GM23338 (cell line): ENCODE data around the gene MGAT3. TPM values are rescaled to one million over a fixed set of nuclear protein-coding genes. Genes with fewer than 3 reads are reported as not detected.

Source experiments
- ATAC-seq: fragments of 200-7000 bp; cut with Tn5 transposase; 3 replicates; pipeline ENCODE4 v1.9.1; 2020
- DNase-seq: peaks from one replicate; pipeline ENCODE4 v3.0.0-alpha.2; 2015; ENCODE audit warnings: low spot score
- H2AFZ ChIP-seq: fragments of 200-600 bp; sonication (generic); 2 replicates; pipeline ENCODE4 v1.8.0; 2016; ENCODE audit warnings: antibody characterized with exemption, mild to moderate bottlenecking, moderate library complexity
- H3F3A ChIP-seq: fragments of 200-600 bp; sonication (generic); replicated peaks from 2 replicates; pipeline ENCODE4 v1.8.0; 2017; ENCODE audit warnings: antibody characterized with exemption, mixed run types, low read depth
- H3K27ac ChIP-seq: fragments of 200-600 bp; sonication (generic); 2 replicates; pipeline ENCODE4 v1.6.1; 2016; ENCODE audit warnings: low read depth
- H3K27me3 ChIP-seq: fragments of 200-600 bp; sonication (generic); 2 replicates; pipeline ENCODE4 v1.8.0; 2016; ENCODE audit warnings: mild to moderate bottlenecking, mixed run types, moderate library complexity; ENCODE audit not compliant: insufficient read depth
- H3K36me3 ChIP-seq: fragments of 200-600 bp; sonication (generic); 2 replicates; pipeline ENCODE4 v1.8.0; 2016; ENCODE audit warnings: mild to moderate bottlenecking; ENCODE audit not compliant: insufficient read depth
- H3K4me1 ChIP-seq: fragments of 200-600 bp; sonication (generic); 2 replicates; pipeline ENCODE4 v1.8.0; 2016; ENCODE audit warnings: mild to moderate bottlenecking, moderate library complexity; ENCODE audit not compliant: insufficient read depth
- H3K4me2 ChIP-seq: fragments of 200-600 bp; sonication (generic); 2 replicates; pipeline ENCODE4 v1.7.1; 2017; ENCODE audit warnings: mixed run types
- H3K4me3 ChIP-seq: fragments of 200-600 bp; sonication (generic); 2 replicates; pipeline ENCODE4 v1.6.1; 2016; ENCODE audit warnings: mixed run types
- H3K79me2 ChIP-seq: fragments of 200-600 bp; sonication (generic); replicated peaks from 2 replicates; pipeline ENCODE4 v1.8.0; 2017; ENCODE audit warnings: mild to moderate bottlenecking; ENCODE audit not compliant: insufficient read depth
- H3K9me2 ChIP-seq: fragments of 200-600 bp; sonication (generic); 2 replicates; pipeline ENCODE4 v1.8.0; 2017; ENCODE audit not compliant: insufficient read depth
- H4K20me1 ChIP-seq: fragments of 200-600 bp; sonication (generic); replicated peaks from 2 replicates; pipeline ENCODE4 v1.8.0; 2017; ENCODE audit warnings: mild to moderate bottlenecking; ENCODE audit not compliant: insufficient read depth
- H3K27ac Mint-ChIP-seq: 2 replicates; pipeline ENCODE4 v1.8.0; 2020; ENCODE audit warnings: inconsistent platforms, mild to moderate bottlenecking, moderate library complexity, mixed read lengths
- H3K27me3 Mint-ChIP-seq: 3 replicates; pipeline ENCODE4 v1.8.0; 2022; ENCODE audit warnings: low read depth, mild to moderate bottlenecking, moderate library complexity, mixed read lengths, inconsistent platforms; ENCODE audit not compliant: insufficient read depth, poor library complexity
- H3K36me3 Mint-ChIP-seq: 3 replicates; pipeline ENCODE4 v1.8.0; 2021; ENCODE audit warnings: low read depth, mild to moderate bottlenecking, inconsistent platforms, moderate library complexity, mixed read lengths
- H3K4me1 Mint-ChIP-seq: 3 replicates; pipeline ENCODE4 v1.8.0; 2020; ENCODE audit warnings: mild to moderate bottlenecking, inconsistent platforms, mixed read lengths
- H3K4me3 Mint-ChIP-seq: 3 replicates; pipeline ENCODE4 v1.8.0; 2021; ENCODE audit warnings: moderate library complexity, mild to moderate bottlenecking, inconsistent platforms, mixed read lengths
- H3K9me3 Mint-ChIP-seq: 3 replicates; pipeline ENCODE4 v1.8.0; 2020; ENCODE audit warnings: moderate library complexity, mild to moderate bottlenecking, inconsistent platforms, mixed read lengths
- CTCF ChIP-seq, 2 experiments: fragments of 200-600 bp in 1 of 2; sonication (generic) in 1 of 2; conservative IDR thresholded peaks; 2 replicates each; pipeline versions ENCODE4 v1.5.1 to v1.6.1; 2016 to 2017; ENCODE audit warnings: antibody characterized with exemption in 2 of 2, low read depth in 2 of 2, mild to moderate bottlenecking in 2 of 2, moderate library complexity in 1 of 2
- ETS1 ChIP-seq: IDR thresholded peaks from 2 replicates; pipeline ENCODE4 v1.6.1; 2016; ENCODE audit warnings: antibody characterized with exemption
- EZH2phosphoT487 ChIP-seq: fragments of 200-600 bp; sonication (generic); IDR thresholded peaks from one replicate; pipeline ENCODE4 v1.8.1; 2018; ENCODE audit warnings: antibody characterized with exemption; ENCODE audit not compliant: unreplicated experiment
- POLR2AphosphoS5 ChIP-seq: IDR thresholded peaks from 2 replicates; pipeline ENCODE4 v1.6.1; 2016; ENCODE audit warnings: antibody characterized with exemption, low read depth
- ZNF114 ChIP-seq: fragments of 250-450 bp; sonication (Bioruptor Pico); IDR thresholded peaks from 2 replicates; pipeline ENCODE4 v1.5.0; 2020; ENCODE audit warnings: mild to moderate bottlenecking, moderate library complexity
- polyA plus RNA-seq: library from polyadenylated mRNA; unstranded; fragments of >200 nt; fragmentation: Nextera tagmentation; extraction: Ambion mirVana; gene quantifications from 2 replicates; pipeline ENCODE4 v1.2.1, GENCODE V29; 2016
- total RNA-seq: library from RNA; depleted of rRNA; stranded (reverse); fragments of >200 nt; shearing (Covaris generic); gene quantifications from 2 replicates; pipeline ENCODE4 v1.2.3, GENCODE V29; 2014
- TF ChIP-seq, protein P1 (sequence below): fragments of 250-450 bp; sonication (Bioruptor Pico); IDR thresholded peaks from 2 replicates; pipeline ENCODE4 v1.5.0; 2020; ENCODE audit warnings: mild to moderate bottlenecking, moderate library complexity

MGAT3 gene
- total and polyA plus RNA-seq, 2 experiments from 2014 or later, result 1.7 to 10.2 TPM

DNA sequence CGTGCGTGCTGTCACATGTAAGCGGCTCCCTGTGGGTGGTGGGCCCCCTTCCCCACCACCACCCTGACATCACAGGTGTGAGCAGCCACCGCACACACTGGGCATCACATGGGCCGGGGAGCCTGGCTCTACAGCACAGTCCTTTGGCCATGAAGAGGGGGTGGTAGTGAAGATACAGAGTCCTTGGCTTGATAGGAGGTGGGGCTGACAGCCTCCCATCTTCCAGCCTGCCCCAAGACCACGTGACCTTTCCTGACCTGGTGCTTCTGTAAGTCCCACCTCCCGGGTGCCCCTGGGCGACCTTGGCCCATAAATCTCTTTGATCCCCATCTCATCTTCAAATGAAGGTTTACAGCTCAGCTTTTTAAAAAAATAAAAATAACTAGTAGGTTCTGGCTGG lies 21.2 kb upstream of the MGAT3 start (continued):
- TF ChIP-seq, protein P1, sequence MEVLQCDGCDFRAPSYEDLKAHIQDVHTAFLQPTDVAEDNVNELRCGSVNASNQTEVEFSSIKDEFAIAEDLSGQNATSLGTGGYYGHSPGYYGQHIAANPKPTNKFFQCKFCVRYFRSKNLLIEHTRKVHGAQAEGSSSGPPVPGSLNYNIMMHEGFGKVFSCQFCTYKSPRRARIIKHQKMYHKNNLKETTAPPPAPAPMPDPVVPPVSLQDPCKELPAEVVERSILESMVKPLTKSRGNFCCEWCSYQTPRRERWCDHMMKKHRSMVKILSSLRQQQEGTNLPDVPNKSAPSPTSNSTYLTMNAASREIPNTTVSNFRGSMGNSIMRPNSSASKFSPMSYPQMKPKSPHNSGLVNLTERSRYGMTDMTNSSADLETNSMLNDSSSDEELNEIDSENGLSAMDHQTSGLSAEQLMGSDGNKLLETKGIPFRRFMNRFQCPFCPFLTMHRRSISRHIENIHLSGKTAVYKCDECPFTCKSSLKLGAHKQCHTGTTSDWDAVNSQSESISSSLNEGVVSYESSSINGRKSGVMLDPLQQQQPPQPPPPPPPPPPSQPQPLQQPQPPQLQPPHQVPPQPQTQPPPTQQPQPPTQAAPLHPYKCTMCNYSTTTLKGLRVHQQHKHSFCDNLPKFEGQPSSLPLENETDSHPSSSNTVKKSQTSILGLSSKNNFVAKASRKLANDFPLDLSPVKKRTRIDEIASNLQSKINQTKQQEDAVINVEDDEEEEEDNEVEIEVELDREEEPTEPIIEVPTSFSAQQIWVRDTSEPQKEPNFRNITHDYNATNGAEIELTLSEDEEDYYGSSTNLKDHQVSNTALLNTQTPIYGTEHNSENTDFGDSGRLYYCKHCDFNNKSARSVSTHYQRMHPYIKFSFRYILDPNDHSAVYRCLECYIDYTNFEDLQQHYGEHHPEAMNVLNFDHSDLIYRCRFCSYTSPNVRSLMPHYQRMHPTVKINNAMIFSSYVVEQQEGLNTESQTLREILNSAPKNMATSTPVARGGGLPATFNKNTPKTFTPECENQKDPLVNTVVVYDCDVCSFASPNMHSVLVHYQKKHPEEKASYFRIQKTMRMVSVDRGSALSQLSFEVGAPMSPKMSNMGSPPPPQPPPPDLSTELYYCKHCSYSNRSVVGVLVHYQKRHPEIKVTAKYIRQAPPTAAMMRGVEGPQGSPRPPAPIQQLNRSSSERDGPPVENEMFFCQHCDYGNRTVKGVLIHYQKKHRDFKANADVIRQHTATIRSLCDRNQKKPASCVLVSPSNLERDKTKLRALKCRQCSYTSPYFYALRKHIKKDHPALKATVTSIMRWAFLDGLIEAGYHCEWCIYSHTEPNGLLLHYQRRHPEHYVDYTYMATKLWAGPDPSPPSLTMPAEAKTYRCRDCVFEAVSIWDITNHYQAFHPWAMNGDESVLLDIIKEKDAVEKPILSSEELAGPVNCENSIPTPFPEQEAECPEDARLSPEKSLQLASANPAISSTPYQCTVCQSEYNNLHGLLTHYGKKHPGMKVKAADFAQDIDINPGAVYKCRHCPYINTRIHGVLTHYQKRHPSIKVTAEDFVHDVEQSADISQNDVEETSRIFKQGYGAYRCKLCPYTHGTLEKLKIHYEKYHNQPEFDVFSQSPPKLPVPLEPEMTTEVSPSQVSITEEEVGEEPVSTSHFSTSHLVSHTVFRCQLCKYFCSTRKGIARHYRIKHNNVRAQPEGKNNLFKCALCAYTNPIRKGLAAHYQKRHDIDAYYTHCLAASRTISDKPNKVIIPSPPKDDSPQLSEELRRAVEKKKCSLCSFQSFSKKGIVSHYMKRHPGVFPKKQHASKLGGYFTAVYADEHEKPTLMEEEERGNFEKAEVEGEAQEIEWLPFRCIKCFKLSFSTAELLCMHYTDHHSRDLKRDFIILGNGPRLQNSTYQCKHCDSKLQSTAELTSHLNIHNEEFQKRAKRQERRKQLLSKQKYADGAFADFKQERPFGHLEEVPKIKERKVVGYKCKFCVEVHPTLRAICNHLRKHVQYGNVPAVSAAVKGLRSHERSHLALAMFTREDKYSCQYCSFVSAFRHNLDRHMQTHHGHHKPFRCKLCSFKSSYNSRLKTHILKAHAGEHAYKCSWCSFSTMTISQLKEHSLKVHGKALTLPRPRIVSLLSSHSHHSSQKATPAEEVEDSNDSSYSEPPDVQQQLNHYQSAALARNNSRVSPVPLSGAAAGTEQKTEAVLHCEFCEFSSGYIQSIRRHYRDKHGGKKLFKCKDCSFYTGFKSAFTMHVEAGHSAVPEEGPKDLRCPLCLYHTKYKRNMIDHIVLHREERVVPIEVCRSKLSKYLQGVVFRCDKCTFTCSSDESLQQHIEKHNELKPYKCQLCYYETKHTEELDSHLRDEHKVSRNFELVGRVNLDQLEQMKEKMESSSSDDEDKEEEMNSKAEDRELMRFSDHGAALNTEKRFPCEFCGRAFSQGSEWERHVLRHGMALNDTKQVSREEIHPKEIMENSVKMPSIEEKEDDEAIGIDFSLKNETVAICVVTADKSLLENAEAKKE (CRISPR knock-in tag), result no peak
- no peak for TF ChIP-seq ETS1
- TF ChIP-seq POLR2AphosphoS5, result no peak
- no peak for TF ChIP-seq ZNF114 (CRISPR knock-in tag)

GRCh38 chr22:39437791-39438704 lies 18.8 kb upstream of the MGAT3 start:
- peak; percentile 22 for ATAC-seq
- Histone ChIP-seq H4K20me1 (no peaks in the 10 kb centered on the region), H3K27ac (no peak overlapping the region), H3K4me3 (peak overlapping the region; percentile 46), H3K9me2 (no peaks in the 10 kb centered on the region), H3K79me2 (no peaks in the 10 kb centered on the region), H3K4me2 (peak overlapping the region; percentile 84), H3K4me1 (peaks cover 16% of the 10 kb centered on the region), H3K27me3 (no peaks in the 10 kb centered on the region), H2AFZ (peak overlapping the region; percentile 74), H3F3A (0 out of 2 replicates have a peak, but pooled peaks cover 5% of the 10 kb centered on the region), H3K36me3 (no peaks in the 10 kb centered on the region)
- Mint-ChIP-seq H3K4me1 (peaks cover 20% of the 10 kb centered on the region), H3K27me3 (peaks cover 13% of the 10 kb centered on the region), H3K27ac (no peak overlapping the region), H3K36me3 (no peaks in the 10 kb centered on the region), H3K9me3 (no peaks in the 10 kb centered on the region), H3K4me3 (peak overlapping the region; percentile 60; the same call in 2 of the 3 replicates)
- no peak for DNase-seq
- TF ChIP-seq CTCF (conservative IDR thresholded peaks at IDR 0.05; ENCODE audit: low read depth in 2 of 2), result no peak
- no peak for TF ChIP-seq POLR2AphosphoS5
- no peak for TF ChIP-seq ZNF114 (CRISPR knock-in tag)
- no peak for TF ChIP-seq ETS1
- no peak for TF ChIP-seq EZH2phosphoT487
